HG02798 (cell line): ENCODE measurements around the gene SMIM14.
"Not testable (repeated sequence)": the region's sequence is repeated elsewhere in the genome, so short reads cannot be mapped to it uniquely, and the experiment has no call there.

Source experiments
- ATAC-seq: cut with Tn5 transposase; IDR thresholded peaks from one replicate; pipeline ENCODE4 v1.9.1; 2021; ENCODE audit warnings: mild to moderate bottlenecking; ENCODE audit not compliant: unreplicated experiment, poor library complexity

The SMIM14 gene

DNA sequence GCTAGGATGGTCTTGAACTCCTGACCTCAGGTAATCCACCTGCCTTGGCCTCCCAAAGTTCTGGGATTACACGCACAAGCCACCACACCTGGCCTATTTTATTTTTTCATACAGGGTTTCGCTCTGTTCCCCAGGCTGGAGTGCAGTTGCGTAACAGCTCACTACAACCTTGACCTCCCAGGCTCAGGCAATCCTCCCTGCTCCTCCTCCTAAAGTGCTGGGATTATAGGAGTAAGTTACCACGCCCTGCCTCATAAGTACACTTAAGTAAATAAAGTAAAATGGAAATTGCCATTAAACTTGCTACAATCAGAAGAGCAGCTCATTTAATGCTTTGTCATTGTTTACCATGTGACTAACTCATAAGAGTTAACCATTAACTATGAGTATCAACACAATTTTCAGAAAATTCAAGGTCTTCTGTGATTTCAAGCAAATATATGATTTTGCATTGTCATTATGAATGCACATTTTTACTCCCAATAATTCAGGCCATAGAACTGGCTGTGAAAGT is 123.7 kb downstream of the SMIM14 start:
- ATAC-seq, result no peak

DNA sequence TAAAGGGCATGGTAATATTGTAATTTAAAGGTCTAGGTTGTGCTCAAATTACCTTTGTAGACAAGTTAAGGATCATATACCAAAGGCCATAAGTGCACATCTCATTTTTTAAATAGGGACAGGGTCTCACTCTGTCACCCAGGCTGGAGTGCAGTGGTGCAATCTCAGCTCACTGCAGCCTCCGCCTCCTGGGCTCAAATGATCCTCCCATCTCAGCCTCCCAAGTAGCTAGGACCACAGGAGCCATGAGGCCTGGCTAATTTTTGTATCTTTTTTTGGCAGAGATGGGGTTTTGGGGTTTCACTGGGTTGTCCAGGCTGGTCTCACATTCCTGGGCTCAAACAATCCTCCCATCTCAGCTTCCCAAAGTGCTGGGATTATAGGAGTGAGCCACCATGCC is 124.4 kb downstream of the SMIM14 start:
- ATAC-seq, result not testable (repeated sequence)

DNA sequence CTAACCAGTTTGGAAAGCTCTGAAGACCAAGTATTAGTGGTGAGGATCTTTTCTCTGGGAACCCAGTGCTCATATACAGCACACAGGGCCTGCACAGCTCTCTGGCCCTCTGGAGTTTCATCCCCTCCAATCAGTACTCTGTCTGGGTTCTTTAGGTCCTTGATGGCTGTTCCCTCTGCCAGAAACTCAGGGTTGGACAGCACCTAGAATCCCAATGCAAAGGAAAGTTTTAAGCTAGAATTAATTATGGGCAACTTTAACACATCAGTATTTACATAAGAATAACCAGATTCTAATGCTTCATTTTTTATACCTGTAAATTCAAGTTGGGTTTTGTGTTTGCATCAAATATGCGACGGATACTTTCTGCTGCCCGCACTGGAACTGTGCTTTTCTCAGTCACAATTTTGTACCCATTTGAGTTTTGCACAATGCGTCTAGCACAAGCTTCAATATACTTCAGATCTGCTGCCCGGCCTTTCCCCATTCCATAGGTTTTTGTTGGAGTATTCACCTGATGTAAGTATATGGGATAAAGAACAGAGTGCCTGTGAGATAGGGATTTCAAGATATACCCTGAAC is 128.2 kb downstream of the SMIM14 start:
- no peak for ATAC-seq

DNA sequence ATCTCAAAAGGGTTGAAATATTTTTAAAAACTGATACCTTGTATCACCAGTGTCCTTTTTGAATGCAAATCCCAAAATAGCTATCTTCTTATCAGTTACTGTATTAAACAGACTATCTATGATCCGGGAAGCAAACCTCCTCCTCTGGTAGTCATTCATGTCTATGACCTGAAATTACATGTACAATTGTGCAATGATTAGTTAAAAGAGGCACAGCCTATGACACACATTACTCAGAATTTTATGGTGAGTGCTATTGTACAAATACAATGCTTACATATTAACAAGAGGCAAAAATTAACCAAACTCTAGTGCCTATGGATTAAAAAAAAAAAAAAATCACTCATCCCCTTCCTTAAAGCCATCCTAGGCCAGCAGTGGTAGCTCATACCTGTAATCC is 133.1 kb downstream of the SMIM14 start:
- ATAC-seq, result no peak

DNA sequence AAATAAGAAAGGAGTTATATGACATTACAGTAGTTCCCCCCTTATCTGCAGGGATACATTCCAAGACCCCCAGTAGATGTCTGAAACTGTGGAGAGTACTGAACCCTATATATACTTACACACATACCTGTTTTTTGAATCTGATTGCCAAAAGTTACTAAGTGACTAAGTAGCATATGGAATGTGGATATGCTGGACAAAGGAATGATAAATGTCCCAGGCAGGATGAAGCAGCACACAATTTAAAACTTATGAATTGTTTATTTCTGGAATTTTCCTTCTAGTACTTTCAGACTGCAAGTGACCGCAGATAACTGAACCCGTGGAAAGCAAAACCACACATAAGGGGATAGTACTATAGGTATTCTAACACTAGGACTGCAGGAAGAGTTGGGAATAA is 134.1 kb downstream of the SMIM14 start:
- ATAC-seq, result no peak

DNA sequence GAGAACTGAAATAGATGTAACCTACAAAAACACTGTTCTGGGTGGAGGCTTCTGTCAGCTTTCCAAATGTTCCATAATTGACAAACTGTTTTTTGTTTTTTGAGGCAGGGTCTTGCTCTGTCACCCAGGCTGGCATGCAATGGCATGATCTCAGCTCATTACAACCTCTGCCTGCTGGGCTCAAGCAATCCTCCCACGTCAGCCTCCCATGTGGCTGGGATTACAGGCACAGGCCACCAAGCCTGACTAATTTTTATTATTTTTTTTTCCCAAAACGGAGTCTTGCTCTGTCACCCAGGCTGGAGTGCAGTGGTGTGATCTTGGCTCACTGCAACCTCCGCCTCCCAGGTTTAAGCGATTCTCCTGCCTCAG is 136.0 kb downstream of the SMIM14 start:
- not testable (repeated sequence) for ATAC-seq

DNA sequence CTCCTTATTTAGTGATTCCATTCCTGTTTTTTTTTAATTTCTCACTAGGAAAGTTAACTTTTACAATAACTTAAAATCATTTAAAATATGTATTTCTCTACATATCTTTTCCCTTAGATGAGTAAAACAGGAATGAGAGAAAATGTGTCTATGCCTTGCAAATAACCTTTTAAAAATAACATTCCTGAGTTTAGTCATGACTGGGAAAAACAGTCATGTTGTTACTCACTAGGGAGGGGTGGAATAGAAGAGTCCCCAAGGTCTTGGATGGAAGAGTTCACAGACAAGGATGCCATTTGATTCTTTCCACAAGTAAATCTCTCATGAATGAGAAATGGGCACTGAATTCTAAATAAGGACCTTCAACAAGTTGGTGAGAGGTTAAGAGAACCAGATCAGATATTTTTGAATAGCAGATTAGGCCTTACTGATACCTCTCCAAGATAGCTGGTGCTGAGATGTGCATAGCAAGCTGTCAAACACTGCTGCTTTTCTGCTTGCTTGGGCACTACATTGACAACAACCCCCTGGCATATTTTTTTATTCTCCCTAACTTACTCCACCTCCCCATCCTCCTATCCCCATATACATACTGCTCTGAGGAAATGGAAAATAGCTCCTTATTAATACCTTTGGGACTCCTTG is 136.5 kb downstream of the SMIM14 start:
- ATAC-seq, result no peak

DNA sequence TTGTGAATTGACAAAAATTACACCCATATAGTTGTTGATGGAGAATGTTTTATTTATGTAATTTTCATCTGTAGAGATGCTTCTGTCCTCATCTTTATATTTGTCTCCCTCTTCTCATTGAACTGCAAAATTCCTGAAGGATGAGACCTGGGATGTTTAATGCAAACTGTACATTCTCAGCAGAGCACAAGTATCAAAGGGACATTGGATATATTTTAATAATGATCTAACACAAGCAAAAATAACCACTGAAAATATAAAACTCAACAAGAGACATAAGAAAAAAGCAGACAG is 140.0 kb downstream of the SMIM14 start:
- no peak for ATAC-seq

DNA sequence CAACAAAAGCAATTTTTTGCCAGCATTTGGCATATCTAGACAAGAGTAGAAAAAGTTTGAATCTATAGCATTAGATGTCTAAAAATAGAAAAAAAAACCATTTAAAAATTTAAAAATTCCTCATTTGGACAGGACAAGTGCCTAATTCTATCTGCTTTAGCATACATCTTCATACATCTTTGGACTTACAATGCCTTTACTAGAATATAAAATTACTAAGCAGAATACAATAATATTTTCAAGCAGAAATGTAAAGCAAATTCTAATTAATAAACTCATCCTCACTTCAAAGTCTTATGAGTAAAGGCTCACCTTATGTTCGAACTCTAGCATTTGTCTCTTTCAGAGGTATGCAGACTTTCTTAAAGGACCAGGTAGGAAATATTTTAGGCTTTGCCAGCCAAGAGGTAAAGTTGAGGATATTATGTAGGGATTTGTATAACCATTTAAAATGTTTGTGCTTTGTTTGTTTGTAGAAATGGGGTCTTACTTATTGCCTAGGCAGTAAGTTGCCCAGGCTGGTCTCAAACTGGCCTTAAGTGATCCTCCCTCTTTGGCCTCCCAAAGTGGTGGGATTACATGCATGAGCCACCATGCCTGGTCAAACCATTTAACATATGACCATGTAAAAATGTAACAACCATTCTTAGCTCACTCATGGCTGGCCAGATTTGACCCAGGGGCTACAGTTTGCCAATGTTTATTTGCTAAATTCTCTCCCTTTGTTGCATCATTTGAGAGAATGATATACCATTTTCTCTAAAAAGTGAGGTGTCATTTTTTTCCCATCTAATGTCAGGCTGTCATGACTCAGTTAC is 140.5 kb downstream of the SMIM14 start:
- no peak for ATAC-seq
